ENCODE results near the gene PRX. TPM values are rescaled to one million over a fixed set of nuclear protein-coding genes. Genes with fewer than 3 reads are reported as not detected.
A peak's percentile ranks its signal among the peaks of the same experiment; 100 is the strongest.

The PRX gene
- total and polyA plus RNA-seq, 9 of the 15 experiments (the other 6 are each of a cell fraction or from before 2014, with no cell fraction given), result 0.65 to 3.5 (median 1.7) TPM; not detected in 2

DNA sequence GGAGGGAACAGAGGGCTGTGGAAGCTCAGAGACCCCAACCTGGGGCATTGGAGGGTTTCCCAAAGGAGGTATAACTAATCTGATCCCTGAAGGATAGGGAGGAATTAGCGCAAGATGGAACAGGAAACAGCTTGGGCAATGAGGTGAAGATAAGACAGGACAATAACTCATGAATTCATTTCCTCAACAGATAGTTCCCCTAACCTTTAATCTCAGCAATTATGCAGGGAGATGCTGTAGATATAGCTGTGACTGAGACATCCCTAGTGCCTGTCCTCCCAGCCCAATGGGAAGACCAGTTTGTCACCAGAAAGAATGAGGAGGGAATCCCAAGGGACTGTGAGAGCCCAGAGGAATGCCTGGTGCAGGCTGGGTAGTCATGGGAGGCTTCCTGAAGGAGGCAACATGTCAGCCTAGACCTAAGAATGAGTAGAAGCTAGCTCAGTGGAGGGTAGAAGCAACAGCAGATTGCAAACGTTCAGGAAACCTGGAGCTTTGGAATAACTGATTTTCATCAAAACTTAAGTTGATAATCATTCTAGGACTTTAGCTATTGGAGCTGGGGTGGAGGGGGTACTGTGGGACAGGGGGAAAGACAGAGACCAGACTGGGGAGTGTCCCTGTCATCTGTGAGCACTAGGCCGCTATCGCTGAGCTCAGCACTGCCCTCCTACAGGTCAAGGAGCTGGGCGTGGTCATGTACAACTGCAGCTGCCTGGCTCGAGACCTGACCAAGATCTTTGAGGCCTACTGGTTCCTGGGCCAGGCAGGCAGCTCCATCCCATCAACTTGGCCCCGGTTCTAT, 42.0 kb downstream of the PRX start (continued):
- TF ChIP-seq AFF4 (CRISPR knock-in tag; IDR thresholded peaks at IDR 0.05), result no peak
- no peak for TF ChIP-seq ESRRB (CRISPR knock-in tag; IDR thresholded peaks at IDR 0.05; ENCODE audit: borderline replicate concordance)
- TF ChIP-seq ILK (tag; IDR thresholded peaks at IDR 0.05; ENCODE audit: borderline replicate concordance, low read depth), result no peak
- no peak for TF ChIP-seq FOXK2 (conservative IDR thresholded peaks at IDR 0.05 in 1 of 2, IDR thresholded peaks at IDR 0.05 in 1 of 2; ENCODE audit: low read depth in 2 of 2)
- peak; percentile 76 for TF ChIP-seq ETV1 (tag; conservative IDR thresholded peaks at IDR 0.05; ENCODE audit: low read depth)
- TF ChIP-seq, protein P1, sequence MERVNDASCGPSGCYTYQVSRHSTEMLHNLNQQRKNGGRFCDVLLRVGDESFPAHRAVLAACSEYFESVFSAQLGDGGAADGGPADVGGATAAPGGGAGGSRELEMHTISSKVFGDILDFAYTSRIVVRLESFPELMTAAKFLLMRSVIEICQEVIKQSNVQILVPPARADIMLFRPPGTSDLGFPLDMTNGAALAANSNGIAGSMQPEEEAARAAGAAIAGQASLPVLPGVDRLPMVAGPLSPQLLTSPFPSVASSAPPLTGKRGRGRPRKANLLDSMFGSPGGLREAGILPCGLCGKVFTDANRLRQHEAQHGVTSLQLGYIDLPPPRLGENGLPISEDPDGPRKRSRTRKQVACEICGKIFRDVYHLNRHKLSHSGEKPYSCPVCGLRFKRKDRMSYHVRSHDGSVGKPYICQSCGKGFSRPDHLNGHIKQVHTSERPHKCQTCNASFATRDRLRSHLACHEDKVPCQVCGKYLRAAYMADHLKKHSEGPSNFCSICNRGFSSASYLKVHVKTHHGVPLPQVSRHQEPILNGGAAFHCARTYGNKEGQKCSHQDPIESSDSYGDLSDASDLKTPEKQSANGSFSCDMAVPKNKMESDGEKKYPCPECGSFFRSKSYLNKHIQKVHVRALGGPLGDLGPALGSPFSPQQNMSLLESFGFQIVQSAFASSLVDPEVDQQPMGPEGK (CRISPR knock-in tag; IDR thresholded peaks at IDR 0.05; ENCODE audit: borderline replicate concordance), result no peak
- no peak for TF ChIP-seq NBN (IDR thresholded peaks at IDR 0.05; ENCODE audit: low read depth)
- no peak for TF ChIP-seq KHSRP (IDR thresholded peaks at IDR 0.05)
- no peak for TF ChIP-seq PBX2 (CRISPR knock-in tag; IDR thresholded peaks at IDR 0.05; ENCODE audit: low read depth)
- TF ChIP-seq PBX2 (tag; conservative IDR thresholded peaks at IDR 0.05; ENCODE audit: low read depth), result peak; percentile 54
- no peak for TF ChIP-seq THRAP3 (IDR thresholded peaks at IDR 0.05; ENCODE audit: borderline replicate concordance)
- peak; percentile 35; the same call in 1 of the 2 replicates for TF ChIP-seq ARID1B (IDR thresholded peaks at IDR 0.05)
- peak; percentile 75 for TF ChIP-seq MEIS2 (IDR thresholded peaks at IDR 0.05; ENCODE audit: partially characterized antibody)
- no peak for TF ChIP-seq MTF1 (CRISPR knock-in tag; IDR thresholded peaks at IDR 0.05; ENCODE audit: borderline replicate concordance)
- TF ChIP-seq PHB2 (IDR thresholded peaks at IDR 0.05; ENCODE audit: low read depth), result no peak
- TF ChIP-seq XRCC4 (IDR thresholded peaks at IDR 0.05; ENCODE audit: extremely low read depth, insufficient read depth, insufficient read length), result no peak
- no peak for TF ChIP-seq ZNF174 (CRISPR knock-in tag; IDR thresholded peaks at IDR 0.05)
- 0 out of 4 replicates have a peak, but pooled peaks of 1 of the 2 experiments have one; percentile 23 for TF ChIP-seq NRF1 (conservative IDR thresholded peaks at IDR 0.05 in 1 of 2, IDR thresholded peaks at IDR 0.05 in 1 of 2)
- TF ChIP-seq, protein P2, sequence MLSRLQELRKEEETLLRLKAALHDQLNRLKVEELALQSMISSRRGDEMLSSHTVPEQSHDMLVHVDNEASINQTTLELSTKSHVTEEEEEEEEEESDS (CRISPR knock-in tag; IDR thresholded peaks at IDR 0.05), result no peak
- TF ChIP-seq HLTF (IDR thresholded peaks at IDR 0.05), result no peak
